Kidney epithelial cell (primary cell): ENCODE data around the gene PHF2. TPM values are rescaled to one million over a fixed set of nuclear protein-coding genes. Genes with fewer than 3 reads are reported as not detected.

ENCODE experiments used
- DNase-seq: peaks from one replicate; pipeline ENCODE4 v3.0.0-alpha.2; 2010; ENCODE audit warnings: low read depth
- H3K27me3 ChIP-seq: 2 replicates; pipeline ENCODE4 v1.6.0; 2011; ENCODE audit warnings: low read length; ENCODE audit not compliant: control insufficient read depth, insufficient read depth
- H3K36me3 ChIP-seq: 2 replicates; pipeline ENCODE4 v1.5.1; 2011; ENCODE audit warnings: low read length; ENCODE audit not compliant: control insufficient read depth, insufficient read depth
- H3K4me3 ChIP-seq: 2 replicates; pipeline ENCODE4 v1.5.1; 2011; ENCODE audit warnings: low read depth, mild to moderate bottlenecking, control low read depth, low read length
- CTCF ChIP-seq: IDR thresholded peaks from 2 replicates; pipeline ENCODE4 v1.5.1; 2011; ENCODE audit warnings: mild to moderate bottlenecking, moderate library complexity, low read length, control low read depth, inconsistent platforms; ENCODE audit not compliant: insufficient read depth, poor library complexity, severe bottlenecking
- total RNA-seq: library from RNA; depleted of rRNA; stranded (reverse); fragments of >200 nt; gene quantifications from 2 replicates; pipeline ENCODE4 v1.2.3, GENCODE V29; 2015

The PHF2 gene
- total RNA-seq, 1 donor from 2014 or later: 20.4 TPM

DNA sequence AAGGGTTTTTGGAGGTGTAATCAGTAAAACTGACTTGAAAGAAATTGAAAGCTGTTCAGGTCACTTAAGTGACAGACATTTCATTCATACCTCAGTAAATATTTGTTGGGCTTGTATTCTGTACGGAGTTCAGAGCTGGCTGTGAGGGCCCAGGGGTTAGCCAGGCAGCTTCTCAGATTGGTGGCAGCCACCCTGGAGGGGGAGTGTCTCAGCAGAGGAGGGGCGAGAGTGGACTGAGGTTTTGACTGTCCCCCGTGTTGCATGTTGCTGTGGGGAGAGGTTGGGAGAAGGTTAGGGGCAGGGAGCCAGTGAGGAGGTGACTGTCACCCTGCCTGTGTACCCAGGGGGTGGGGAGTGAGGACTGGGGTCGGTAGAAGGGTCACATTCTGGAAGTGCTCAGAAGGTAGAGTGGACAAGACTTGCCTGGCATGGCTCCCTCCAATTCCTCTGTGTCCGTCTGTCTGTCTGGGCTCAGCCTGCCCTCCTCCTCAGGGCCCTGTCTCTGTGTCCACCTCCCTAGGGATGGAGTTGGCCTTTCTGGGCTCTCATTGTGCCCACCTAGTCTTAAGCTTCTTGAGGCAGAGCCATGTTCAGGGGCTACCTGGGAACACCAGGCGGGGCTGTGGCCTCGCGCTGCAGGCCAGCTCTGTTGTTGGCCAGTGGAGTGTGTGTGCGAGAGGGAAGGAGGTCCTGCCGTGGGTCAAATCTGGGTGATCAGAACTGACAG is 4.4 kb downstream of the PHF2 start:
- H3K36me3 ChIP-seq: no peaks in the 10 kb centered on the region
- no peak overlapping the region for H3K4me3 ChIP-seq
- DNase-seq: no peak
- H3K27me3 ChIP-seq: no peaks in the 10 kb centered on the region
- no peak for TF ChIP-seq CTCF

DNA sequence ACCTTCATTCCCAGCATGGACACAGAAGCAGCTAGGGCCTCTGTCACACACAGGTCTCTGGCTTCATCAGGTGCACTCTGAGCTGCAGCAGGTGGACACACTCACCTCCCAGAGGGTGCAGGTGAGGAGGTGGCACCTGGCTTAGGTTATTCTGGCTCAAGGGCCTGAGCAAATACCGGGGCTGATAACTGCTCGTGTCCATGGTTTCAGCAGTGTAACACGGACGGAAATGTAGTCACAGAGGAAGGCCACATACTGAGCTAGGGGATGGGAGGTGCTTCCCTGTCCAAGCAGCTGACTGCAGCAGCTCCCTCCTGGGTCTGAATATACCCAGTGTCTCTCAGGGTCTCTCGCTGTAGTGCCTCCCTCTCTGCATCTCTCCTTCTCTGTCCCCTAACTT is 5.7 kb downstream of the PHF2 start:
- no peak for TF ChIP-seq CTCF
- H3K36me3 ChIP-seq: no peaks in the 10 kb centered on the region
- H3K4me3 ChIP-seq: no peak overlapping the region
- no peaks in the 10 kb centered on the region for H3K27me3 ChIP-seq
- DNase-seq: no peak

DNA sequence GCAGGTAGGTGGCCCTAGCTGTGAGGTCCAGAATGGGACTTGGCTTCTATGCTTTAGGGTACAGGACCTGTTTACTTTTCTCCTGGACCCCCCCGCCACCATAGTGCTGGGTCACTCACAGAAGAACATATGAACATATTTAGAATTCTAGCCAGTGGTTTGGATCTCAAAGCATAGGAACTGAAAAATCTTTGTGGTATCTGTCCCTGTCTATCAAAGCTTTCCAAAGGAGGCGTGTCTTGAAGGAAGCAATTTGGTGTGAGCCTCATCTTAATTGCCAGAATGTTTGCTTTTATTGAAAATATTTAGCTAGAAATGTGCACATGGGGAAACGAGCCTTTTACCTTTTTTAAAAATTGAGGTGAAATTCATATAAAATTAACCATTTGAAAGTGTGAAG is 6.2 kb downstream of the PHF2 start:
- Histone ChIP-seq H3K36me3 (no peaks in the 10 kb centered on the region), H3K4me3 (no peak overlapping the region), H3K27me3 (no peaks in the 10 kb centered on the region)
- no peak for TF ChIP-seq CTCF
- DNase-seq: no peak

DNA sequence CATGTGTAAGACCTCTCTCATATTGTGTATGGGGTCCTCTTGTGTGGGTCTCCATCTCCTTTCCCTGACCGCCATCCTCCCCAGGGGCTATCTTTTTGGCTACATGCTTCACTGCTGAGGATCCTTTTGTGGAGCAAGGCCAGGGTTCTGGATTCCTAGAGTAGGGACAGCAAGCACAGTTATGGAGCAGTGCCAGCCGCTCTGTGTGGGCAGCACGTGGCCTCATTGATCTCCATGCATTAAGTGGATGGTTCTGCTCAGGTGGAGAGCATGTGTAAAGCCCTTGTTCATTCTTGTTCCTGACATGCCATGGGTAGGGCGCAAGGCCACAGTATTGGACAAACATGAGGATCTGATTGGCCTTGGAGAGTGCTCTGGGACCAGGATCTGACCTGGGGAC is 8.9 kb downstream of the PHF2 start:
- no peak for DNase-seq
- Histone ChIP-seq H3K36me3 (no peaks in the 10 kb centered on the region), H3K27me3 (no peaks in the 10 kb centered on the region), H3K4me3 (no peak overlapping the region)
- TF ChIP-seq CTCF: no peak

GRCh38 chr9:93585695-93586094 is 9.3 kb downstream of the PHF2 start:
- no peak for TF ChIP-seq CTCF
- no peak overlapping the region for H3K4me3 ChIP-seq
- DNase-seq: no peak
- no peaks in the 10 kb centered on the region for H3K27me3 ChIP-seq
- no peaks in the 10 kb centered on the region for H3K36me3 ChIP-seq
